Measurements from ENCODE around the gene CD151.

Gene CD151

DNA sequence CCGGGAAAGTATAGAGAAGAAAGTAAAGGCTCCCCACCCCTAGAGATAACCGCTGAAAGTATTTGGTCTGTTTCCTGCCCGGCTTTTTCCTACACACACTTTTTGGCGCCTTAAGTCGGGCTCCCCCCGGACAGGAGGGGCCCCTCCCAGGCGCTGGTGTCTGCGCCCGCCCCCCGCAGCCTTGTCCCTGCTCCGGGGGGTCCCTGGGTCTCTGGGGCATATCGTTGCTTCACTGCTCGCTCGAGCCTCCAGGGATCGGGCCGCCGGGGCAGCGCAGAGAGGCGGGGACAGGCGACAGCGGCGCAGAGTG lies 6.0 kb upstream of the CD151 start:
- no peak for DNase-seq (ENCODE audit: low read depth, low spot score)
- peak overlapping the region; percentile 15 for H3K4me3 ChIP-seq (ENCODE audit: low read depth, low read length)
- in situ Hi-C loops (cut with HindIII; ENCODE audit: low sequenced_read_pairs), result no loop called here
- no peak for TF ChIP-seq CTCF (IDR thresholded peaks at IDR 0.05; ENCODE audit: low read depth, low read length)

DNA sequence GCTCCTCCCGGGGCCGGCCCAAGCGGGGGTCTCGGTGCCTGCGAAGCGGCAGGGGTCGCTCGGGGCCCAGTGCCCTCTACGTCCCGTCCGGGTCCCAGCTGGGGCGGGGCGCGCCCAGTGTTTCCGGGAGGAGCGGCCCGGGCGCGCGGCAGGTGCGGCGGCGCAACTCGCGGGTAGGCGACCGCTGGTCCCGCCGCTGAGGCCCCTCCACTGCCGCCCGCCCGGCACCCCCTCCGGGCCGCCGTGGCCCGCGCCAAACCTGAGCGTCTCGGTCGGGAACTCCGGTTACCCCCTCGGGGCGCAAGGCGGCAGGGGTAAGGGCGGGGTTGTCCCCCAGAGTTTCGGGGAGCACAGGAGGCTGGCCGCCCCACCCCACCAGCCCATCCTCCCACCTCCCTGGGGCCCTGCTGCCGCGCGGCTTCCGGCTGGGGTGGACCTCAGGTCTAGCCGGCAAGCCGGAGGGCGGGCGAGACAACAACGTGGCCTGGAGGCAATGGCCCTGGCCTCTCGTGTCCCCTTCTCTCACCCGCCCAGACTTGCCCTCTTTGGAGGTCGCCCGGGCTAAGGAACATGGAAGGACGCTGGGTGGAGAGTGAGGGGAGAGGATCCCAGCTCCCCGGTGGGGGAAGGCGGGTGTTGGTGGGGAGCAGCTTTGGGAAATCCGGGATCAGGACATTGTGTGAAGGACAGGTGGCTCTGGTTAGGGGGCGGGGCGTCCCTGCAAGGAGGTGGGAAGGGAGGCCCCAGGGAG lies 5.4 kb upstream of the CD151 start:
- DNase-seq (ENCODE audit: low read depth, low spot score), result no peak
- no peak overlapping the region for H3K4me3 ChIP-seq (ENCODE audit: low read depth, low read length)
- in situ Hi-C loops (cut with HindIII; ENCODE audit: low sequenced_read_pairs), result no loop called here

GRCh38 chr11:827897-828192 lies 4.9 kb upstream of the CD151 start, which contains the start of gene CRACR2B:
Gene CRACR2B, plus strand, starts transcription at chr11:827919. Its CDS starts 689 bp downstream, at chr11:828608.
- peak within 1 kb of the TSS; percentile 15 for H3K4me3 ChIP-seq (ENCODE audit: low read depth, low read length)
- TF ChIP-seq CTCF (IDR thresholded peaks at IDR 0.05; ENCODE audit: low read depth, low read length), result no peak
- no peak for DNase-seq (ENCODE audit: low read depth, low spot score)
- in situ Hi-C loops (cut with HindIII; ENCODE audit: low sequenced_read_pairs), result no loop called here

More for the DNA sequence above, 5.4 kb upstream of the CD151 start:
- TF ChIP-seq CTCF (IDR thresholded peaks at IDR 0.05; ENCODE audit: low read depth, low read length), result no peak

GRCh38 chr11:828506-829175 lies 4.1 kb upstream of the CD151 start:
- in situ Hi-C loops (cut with HindIII; ENCODE audit: low sequenced_read_pairs), result no loop called here
- DNase-seq (ENCODE audit: low read depth, low spot score), result no peak
- no peak for TF ChIP-seq CTCF (IDR thresholded peaks at IDR 0.05; ENCODE audit: low read depth, low read length)
- no peak overlapping the region for H3K4me3 ChIP-seq (ENCODE audit: low read depth, low read length)

GRCh38 chr11:829176-829846 lies 3.4 kb upstream of the CD151 start:
- peak overlapping the region; percentile 43 for H3K4me3 ChIP-seq (ENCODE audit: low read depth, low read length)
- in situ Hi-C loops (cut with HindIII; ENCODE audit: low sequenced_read_pairs), result no loop called here
- no peak for DNase-seq (ENCODE audit: low read depth, low spot score)
- TF ChIP-seq CTCF (IDR thresholded peaks at IDR 0.05; ENCODE audit: low read depth, low read length), result no peak

- TF ChIP-seq CTCF (IDR thresholded peaks at IDR 0.05; ENCODE audit: low read depth, low read length), result no peak
- peak overlapping the region; percentile 43 for H3K4me3 ChIP-seq (ENCODE audit: low read depth, low read length)
- DNase-seq (ENCODE audit: low read depth, low spot score), result no peak
- in situ Hi-C loops (cut with HindIII; ENCODE audit: low sequenced_read_pairs), result no loop called here
Measured at GRCh38 chr11:829847-830294, 2.9 kb upstream of the CD151 start.

Measured in astrocyte of the spinal cord (primary cell).